Measurements from ENCODE around the gene WBP2NL.

Gene WBP2NL

DNA sequence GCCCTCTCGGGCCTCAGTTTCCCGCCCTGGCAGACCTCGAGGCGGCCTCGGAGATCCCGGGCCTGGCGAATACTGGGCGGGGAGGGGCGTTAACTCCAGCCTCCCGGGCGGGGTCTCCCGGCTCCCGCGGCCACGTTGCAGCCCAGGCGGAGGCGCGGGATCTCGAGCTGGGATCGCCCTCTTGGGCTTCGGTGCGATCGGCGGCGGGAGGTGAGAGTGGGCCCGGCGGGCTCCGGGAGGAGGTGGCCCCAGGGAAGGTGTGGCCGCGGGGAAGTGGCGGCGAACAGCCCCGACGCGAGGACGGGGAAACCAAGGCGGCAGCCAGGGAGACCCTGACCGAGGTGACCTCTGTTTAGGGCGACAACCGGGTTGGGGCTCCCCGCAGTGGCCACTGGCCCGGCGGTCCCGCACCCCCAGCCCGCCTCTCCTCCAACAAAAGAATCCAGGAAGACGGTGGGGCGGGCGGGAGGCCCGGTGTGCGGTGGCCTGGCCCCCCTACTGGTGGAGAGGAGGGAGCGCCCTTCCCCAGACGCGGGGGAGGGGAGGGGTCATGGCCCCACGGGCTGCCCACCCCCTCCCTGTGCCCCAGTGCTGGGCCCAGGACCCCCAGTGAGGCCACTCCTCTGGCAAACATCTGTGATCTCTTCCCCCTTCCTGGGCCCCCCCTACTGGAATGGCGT, 75.7 kb downstream of the WBP2NL start, which contains the start of gene PHETA2:
Gene PHETA2, plus strand, starts transcription at position 117 of the 680 bp plus-strand sequence. CDS start 3,046 bp downstream, outside the sequence.
- H3K27ac ChIP-seq: peak within 1 kb of the TSS; percentile 55
- TF ChIP-seq, protein P1, sequence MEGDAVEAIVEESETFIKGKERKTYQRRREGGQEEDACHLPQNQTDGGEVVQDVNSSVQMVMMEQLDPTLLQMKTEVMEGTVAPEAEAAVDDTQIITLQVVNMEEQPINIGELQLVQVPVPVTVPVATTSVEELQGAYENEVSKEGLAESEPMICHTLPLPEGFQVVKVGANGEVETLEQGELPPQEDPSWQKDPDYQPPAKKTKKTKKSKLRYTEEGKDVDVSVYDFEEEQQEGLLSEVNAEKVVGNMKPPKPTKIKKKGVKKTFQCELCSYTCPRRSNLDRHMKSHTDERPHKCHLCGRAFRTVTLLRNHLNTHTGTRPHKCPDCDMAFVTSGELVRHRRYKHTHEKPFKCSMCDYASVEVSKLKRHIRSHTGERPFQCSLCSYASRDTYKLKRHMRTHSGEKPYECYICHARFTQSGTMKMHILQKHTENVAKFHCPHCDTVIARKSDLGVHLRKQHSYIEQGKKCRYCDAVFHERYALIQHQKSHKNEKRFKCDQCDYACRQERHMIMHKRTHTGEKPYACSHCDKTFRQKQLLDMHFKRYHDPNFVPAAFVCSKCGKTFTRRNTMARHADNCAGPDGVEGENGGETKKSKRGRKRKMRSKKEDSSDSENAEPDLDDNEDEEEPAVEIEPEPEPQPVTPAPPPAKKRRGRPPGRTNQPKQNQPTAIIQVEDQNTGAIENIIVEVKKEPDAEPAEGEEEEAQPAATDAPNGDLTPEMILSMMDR (conservative IDR thresholded peaks at IDR 0.05; ENCODE audit: low read depth): peak; percentile 26; the same call in 1 of the 2 replicates
- ChIA-PET POLR2A (ENCODE audit: low non-redundant PET) (no interaction called here), CTCF (no interaction called here)
- no peak for DNase-seq (ENCODE audit: low spot score)

DNA sequence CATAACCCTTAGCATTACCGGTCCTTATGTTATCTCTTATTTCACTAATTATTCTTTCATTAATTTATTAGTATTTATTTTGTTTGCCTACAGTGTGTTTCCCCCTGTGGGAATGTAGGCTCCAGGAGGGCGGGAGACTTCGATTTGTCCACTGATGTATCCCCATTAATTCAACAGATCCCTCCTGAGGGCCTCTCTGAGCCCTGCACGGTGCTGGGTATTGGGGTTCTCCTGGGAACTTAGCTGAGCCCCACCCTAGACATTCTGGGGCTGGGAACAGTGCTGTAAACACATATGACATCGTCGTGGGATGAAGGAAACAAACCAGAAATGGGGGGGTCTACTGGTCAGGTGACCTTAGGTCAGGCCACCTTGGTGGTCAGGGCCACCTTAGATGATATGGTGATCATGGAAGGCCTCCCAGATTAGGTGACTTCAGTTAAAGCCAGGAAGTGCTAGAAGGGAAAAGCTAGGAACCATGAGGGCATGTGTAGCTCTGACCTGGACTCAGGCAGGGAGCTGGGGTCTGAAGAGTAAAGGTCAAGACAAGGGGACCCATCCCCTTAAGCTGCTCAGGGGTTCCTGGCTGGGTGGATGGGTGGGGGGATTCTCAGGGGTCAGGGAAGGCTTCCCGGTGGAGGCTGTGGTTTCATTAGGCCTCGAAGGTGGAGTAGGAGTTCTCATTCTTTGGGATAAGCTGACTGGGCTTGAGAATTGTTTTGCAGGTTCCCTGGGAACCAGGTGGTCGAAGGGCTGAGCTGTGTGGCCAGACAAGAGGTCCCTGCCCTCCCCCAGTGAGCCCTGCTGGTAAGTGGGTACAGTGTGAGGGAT, 76.5 kb downstream of the WBP2NL start:
- TF ChIP-seq, protein P1 (conservative IDR thresholded peaks at IDR 0.05; ENCODE audit: low read depth): no peak
- POLR2A ChIA-PET (ENCODE audit: low non-redundant PET): no interaction called here
- CTCF ChIA-PET: no interaction called here
- peak overlapping the region; percentile 55 for H3K27ac ChIP-seq
- no peak for DNase-seq (ENCODE audit: low spot score)

DNA sequence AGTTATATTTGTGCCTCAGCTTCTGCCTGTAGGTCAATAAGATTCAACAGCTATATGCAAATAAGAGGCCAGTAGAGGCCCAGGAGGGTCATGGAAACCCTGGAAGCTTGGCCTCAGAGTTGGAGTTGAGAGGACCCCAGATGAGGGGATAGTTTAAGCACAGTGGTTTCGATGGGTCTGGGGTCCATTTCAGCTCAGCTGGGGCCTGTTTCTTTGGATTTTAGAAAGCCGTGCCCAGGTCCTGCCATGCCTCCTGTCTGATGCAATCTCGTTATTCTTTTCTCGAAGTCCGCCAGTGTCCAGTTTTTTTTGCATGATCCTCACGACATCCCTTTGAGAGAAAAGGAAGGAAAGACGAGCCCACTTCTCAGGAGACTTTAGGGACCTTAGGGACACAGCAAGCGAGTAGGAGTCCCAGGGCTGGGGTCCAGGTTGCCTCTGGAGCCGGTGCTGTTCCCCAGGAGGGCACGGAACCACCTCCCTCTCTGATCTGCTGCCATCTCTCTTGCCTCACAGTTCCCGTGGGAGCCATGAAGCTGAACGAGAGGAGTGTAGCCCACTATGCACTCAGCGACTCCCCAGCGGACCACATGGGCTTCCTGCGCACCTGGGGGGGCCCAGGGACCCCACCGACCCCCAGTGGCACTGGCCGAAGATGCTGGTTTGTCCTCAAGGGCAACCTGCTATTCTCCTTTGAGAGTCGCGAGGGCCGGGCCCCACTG, 78.3 kb downstream of the WBP2NL start:
- TF ChIP-seq, protein P1 (conservative IDR thresholded peaks at IDR 0.05; ENCODE audit: low read depth): no peak
- no peak for DNase-seq (ENCODE audit: low spot score)
- CTCF ChIA-PET: no interaction called here
- peak overlapping the region; percentile 90; the same call in 1 of the 2 replicates for H3K27ac ChIP-seq
- POLR2A ChIA-PET (ENCODE audit: low non-redundant PET): no interaction called here

DNA sequence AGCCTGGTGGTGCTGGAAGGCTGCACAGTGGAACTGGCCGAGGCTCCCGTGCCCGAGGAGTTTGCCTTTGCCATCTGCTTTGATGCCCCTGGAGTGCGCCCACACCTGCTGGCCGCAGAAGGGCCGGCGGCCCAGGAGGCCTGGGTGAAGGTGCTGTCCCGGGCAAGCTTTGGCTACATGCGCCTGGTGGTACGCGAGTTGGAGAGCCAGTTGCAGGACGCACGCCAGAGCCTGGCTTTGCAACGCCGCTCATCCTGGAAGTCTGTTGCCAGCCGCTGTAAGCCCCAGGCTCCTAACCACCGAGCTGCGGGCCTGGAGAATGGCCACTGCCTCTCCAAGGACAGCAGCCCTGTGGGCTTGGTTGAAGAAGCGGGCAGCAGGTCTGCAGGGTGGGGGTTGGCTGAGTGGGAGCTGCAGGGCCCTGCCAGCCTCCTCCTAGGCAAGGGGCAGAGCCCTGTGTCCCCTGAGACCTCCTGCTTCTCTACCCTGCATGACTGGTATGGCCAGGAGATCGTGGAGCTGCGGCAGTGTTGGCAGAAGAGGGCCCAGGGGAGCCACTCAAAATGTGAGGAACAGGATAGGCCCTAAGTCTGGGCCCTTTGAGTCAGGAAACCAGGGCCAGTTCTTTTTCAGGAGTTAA, 79.0 kb downstream of the WBP2NL start:
- CTCF ChIA-PET: no interaction called here
- peak overlapping the region; percentile 90 for H3K27ac ChIP-seq
- POLR2A ChIA-PET (ENCODE audit: low non-redundant PET): no interaction called here
- DNase-seq (ENCODE audit: low spot score): no peak
- TF ChIP-seq, protein P1 (conservative IDR thresholded peaks at IDR 0.05; ENCODE audit: low read depth): no peak

Measured in RWPE1 (cell line).